A549 treated with Hydrocortisone at 1 μM for 4 hours (cell line): Measurements from ENCODE around the gene EOGT. TPM values are rescaled to one million over a fixed set of nuclear protein-coding genes. Genes with fewer than 3 reads are reported as not detected.

Experiments used
- total RNA-seq: library from RNA; stranded (reverse); fragments of 200-300 nt; extraction: Qiagen RNA extraction; gene quantifications from 5 replicates; pipeline ENCODE4 v1.2.3, GENCODE V29; 2022

The EOGT gene
- total RNA-seq: 8.4 to 14.1 TPM (median 10.1 TPM) in 5 replicates

GRCh38 chr3:69013253-69014021 lies at the start of gene EOGT:
TSS of gene EOGT (minus strand) at chr3:69013684. CDS start at chr3:69009846, 3,838 bp downstream.

DNA sequence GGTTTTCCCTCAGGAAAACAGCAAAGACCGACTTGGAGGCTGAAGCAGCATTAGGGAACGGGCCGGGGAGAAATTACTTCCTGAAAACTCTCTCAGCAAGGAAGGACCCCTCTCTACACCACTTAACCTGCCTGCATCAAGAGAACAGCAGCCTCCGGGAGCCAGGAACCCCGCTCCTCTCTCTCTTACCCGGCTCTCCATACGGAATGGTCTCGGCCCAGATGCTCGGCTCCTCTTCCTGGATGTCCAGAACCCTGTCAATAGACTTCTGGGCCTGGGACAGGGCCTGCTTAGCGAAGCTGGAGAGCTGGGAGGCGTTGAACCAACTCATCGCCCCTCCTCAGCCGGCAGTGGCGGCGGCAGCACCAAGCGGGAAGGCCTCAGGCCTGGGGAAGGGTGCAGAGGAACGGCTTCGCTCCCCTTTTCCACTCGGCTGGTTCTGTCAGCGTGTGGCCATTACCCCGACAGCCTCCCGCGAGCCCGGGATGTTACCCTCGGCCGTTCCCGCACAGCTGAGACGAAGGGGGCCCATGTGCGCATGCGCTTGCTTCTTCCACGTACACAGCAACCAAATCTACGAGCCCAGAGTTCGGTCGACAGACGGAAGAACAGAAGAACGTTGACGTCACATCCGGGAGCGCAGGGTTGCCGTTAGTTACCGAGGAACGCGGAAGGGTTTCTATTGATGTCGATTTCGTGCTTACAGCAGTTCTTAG lies 38.4 kb upstream of the EOGT start, which contains the start of gene TMF1:
TSS of gene TMF1 (minus strand) at position 578 of the 716 bp plus-strand sequence. CDS start at position 331, 247 bp downstream.

Other genes starting within 250 kb of the EOGT start
- gene TAFA4, start 81.1 kb downstream of the EOGT start, total RNA-seq: not detected in 5 replicates
- 10.5 to 17.3 TPM (median 13.3 TPM) in 5 replicates for gene TMF1, start 38.6 kb upstream of the EOGT start, total RNA-seq
- gene UBA3, start 66.7 kb upstream of the EOGT start, total RNA-seq: 20.3 to 27.0 TPM (median 23.9 TPM) in 5 replicates
- 77.0 to 101 TPM (median 79.6 TPM) in 5 replicates for gene ARL6IP5, start 71.3 kb upstream of the EOGT start, total RNA-seq
- not detected in 5 replicates for gene LMOD3, start 108.9 kb upstream of the EOGT start, total RNA-seq